Measurements from ENCODE around the gene LRRC71. TPM values are rescaled to one million over a fixed set of nuclear protein-coding genes. Genes with fewer than 3 reads are reported as not detected.

The LRRC71 gene
- total and polyA plus RNA-seq, 2 of the 8 experiments (the other 6 are each of a cell fraction or from before 2014, with no cell fraction given): 0.05 TPM; not detected in 1

DNA sequence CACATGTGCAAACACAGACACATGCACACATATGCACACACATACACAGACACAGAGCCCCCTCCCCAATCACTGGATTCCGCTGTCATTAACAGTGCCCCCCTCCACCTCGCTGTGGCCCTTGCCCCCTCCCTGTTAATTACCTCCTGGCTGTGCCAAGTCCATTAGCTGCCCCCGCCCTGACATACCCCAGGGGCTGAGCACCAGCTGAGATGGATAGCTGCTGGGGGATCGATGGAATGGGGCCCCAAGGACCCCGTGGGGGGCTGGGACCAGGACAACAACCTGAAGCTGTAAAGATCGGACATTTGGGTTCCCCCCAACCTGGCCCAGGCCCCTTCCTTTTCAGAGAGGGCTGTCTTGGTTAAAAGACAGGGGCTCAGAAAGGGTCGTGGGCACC lies 36.5 kb upstream of the LRRC71 start:
- H3K23me2 ChIP-seq (ENCODE audit: low read depth, low read length): 0 out of 2 replicates have a peak, but pooled peaks cover 2% of the 10 kb centered on the region
- DNase-seq (ENCODE audit: low read depth in 1 of 2, low spot score in 2 of 2): no peak
- H3K18ac ChIP-seq (ENCODE audit: extremely low read depth, low read length): no peak overlapping the region
- no peak overlapping the region for H2AFZ ChIP-seq (ENCODE audit: low read length)
- no peak overlapping the region for H2BK15ac ChIP-seq (ENCODE audit: low read length)
- WGBS, 2 experiments (ENCODE audit: extremely low coverage in 1 of 2, insufficient coverage in 1 of 2, insufficient read length in 1 of 2, insufficient replicate concordance in 2 of 2, low coverage in 1 of 2, low lambda C conversion rate in 2 of 2, missing lambda C conversion rate in 1 of 2): 82% methylated on average over 7 of the region's 7 CpGs; no CpG with 5 or more reads in 1 of the 2 experiments
- H3K56ac ChIP-seq (replicated peaks; ENCODE audit: insufficient read length, low read depth, low read length): no peak overlapping the region
- H3K4me3 ChIP-seq (ENCODE audit: extremely low read depth in 1 of 4, insufficient read depth in 2 of 4, low read depth in 3 of 4, low read length in 4 of 4): no peak overlapping the region
- no peak overlapping the region for H2BK120ac ChIP-seq (replicated peaks; ENCODE audit: low read depth, low read length)
- H3K79me2 ChIP-seq (ENCODE audit: control insufficient read depth in 1 of 2, insufficient read depth in 2 of 2, low read length in 2 of 2): no peaks in the 10 kb centered on the region
- peaks cover 0 to 27% (median 23%) of the 10 kb centered on the region in 4 experiments; a peak in 6 of 7 replicates for H3K27me3 ChIP-seq (replicated peaks in 1 of 4; ENCODE audit: control insufficient read depth in 3 of 4, extremely low read depth in 1 of 4, insufficient read depth in 3 of 4, low read length in 3 of 4)
- H2AK5ac ChIP-seq (ENCODE audit: low read depth, low read length): peak overlapping the region; percentile 21; the same call in 1 of the 2 replicates
- TF ChIP-seq, protein P1, sequence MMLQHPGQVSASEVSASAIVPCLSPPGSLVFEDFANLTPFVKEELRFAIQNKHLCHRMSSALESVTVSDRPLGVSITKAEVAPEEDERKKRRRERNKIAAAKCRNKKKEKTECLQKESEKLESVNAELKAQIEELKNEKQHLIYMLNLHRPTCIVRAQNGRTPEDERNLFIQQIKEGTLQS (IDR thresholded peaks at IDR 0.05; ENCODE audit: insufficient read depth, low read depth, low read length): no peak
- TF ChIP-seq BACH1 (IDR thresholded peaks at IDR 0.05; ENCODE audit: low read length) (no peak), YY1 (IDR thresholded peaks at IDR 0.05; ENCODE audit: low read depth, low read length) (no peak), KDM1A (IDR thresholded peaks at IDR 0.05; ENCODE audit: borderline replicate concordance, low read length) (no peak), SIX5 (IDR thresholded peaks at IDR 0.05; ENCODE audit: low read depth, low read length) (no peak), SAP30 (IDR thresholded peaks at IDR 0.05; ENCODE audit: insufficient read depth, insufficient replicate concordance, low read length) (no peak), RFX5 (IDR thresholded peaks at IDR 0.05; ENCODE audit: borderline replicate concordance, low read depth, low read length) (no peak)
- peaks cover 8 to 39% (median 16%) of the 10 kb centered on the region in 4 experiments for H3K4me1 ChIP-seq (replicated peaks in 1 of 4; ENCODE audit: control insufficient read depth in 3 of 4, insufficient read depth in 4 of 4, low read length in 3 of 4)
- no peak overlapping the region for H3K4ac ChIP-seq (replicated peaks; ENCODE audit: insufficient read length, low read depth, low read length)
- H3K36me3 ChIP-seq (ENCODE audit: control insufficient read depth in 2 of 4, insufficient read depth in 4 of 4, low read length in 3 of 4): no peaks in the 10 kb centered on the region
- no peak overlapping the region for H3K23ac ChIP-seq (ENCODE audit: insufficient read length)
- H3K9me3 ChIP-seq (ENCODE audit: insufficient read depth in 2 of 2, low read depth in 1 of 2, low read length in 1 of 2): no peaks in the 10 kb centered on the region
- H2BK12ac ChIP-seq (ENCODE audit: low read depth, low read length): no peak overlapping the region
- H3K4me2 ChIP-seq (ENCODE audit: insufficient read depth in 1 of 2, low read depth in 2 of 2, low read length in 2 of 2): no peak overlapping the region
- FAIRE-seq: no peak
- H4K20me1 ChIP-seq (replicated peaks in 1 of 2; ENCODE audit: control insufficient read depth in 1 of 2, insufficient read depth in 2 of 2, low read length in 2 of 2): no peaks in the 10 kb centered on the region
- H4K8ac ChIP-seq (ENCODE audit: extremely low read depth, insufficient read depth, low read length): no peak overlapping the region
- CTCF ChIA-PET (ENCODE audit: partially characterized antibody): interaction anchor here (0.6 to 31.4 kb wide), 18 partner anchors 6 to 211 kb away, joined by 3 to 719 read pairs (median 4); partner anchors contain the start of genes INSRR, LRRC71, NTRK1 and PEAR1
- H2BK20ac ChIP-seq (ENCODE audit: low read length): no peak overlapping the region
- POLR2A ChIA-PET (ENCODE audit: partially characterized antibody): interaction anchor here (0.6 to 1.9 kb wide), 8 partner anchors 14 to 208 kb away, joined by 3 to 8 read pairs (median 4); partner anchors contain the start of genes ISG20L2 and METTL25B
- H3K27ac ChIP-seq (ENCODE audit: low read depth, low read length): no peak overlapping the region
- no peak overlapping the region for H4K5ac ChIP-seq (ENCODE audit: insufficient read length, low read depth, low read length)
- no peak overlapping the region for H3K9ac ChIP-seq (replicated peaks in 1 of 4; ENCODE audit: extremely low read depth in 1 of 4, low read depth in 3 of 4, low read length in 3 of 4)
- H2BK5ac ChIP-seq (ENCODE audit: low read depth, low read length): no peak overlapping the region
- H3K79me1 ChIP-seq (ENCODE audit: low read depth, low read length): no peaks in the 10 kb centered on the region
- H4K91ac ChIP-seq (replicated peaks; ENCODE audit: insufficient read length, low read length): no peak overlapping the region
- H3K14ac ChIP-seq (ENCODE audit: insufficient read length): no peak overlapping the region
